ENCODE data around the gene PARVB. TPM values are rescaled to one million over a fixed set of nuclear protein-coding genes. Genes with fewer than 3 reads are reported as not detected.

PARVB gene
- total RNA-seq, 4 donors from 2014 or later, result 120 to 201 (median 147) TPM

DNA sequence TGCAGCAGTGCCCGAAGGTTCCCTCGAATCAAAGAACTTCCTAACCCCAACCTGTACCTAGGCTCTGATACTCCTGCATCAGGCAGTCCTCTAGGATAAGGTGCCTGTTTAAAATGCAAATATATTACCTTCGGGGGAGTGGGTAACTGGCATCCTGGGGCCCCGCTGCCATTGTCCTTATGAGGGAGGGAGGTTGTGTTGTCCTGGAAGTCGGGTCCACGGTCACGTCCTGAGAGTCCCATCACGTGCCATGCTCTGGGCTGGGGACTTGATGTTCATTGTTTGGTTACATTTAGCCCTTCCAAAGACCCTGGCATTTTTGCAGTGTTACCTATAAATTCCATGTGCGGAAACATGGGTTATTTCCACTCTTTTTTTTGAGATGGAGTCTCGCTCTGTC lies 67.6 kb downstream of the PARVB start:
- Histone ChIP-seq H3K4me3 (no peak overlapping the region), H3K9me3 (no peaks in the 10 kb centered on the region), H3K27ac (no peak overlapping the region), H3K4me1 (peaks cover 32 to 43% of the 10 kb centered on the region in 2 donors), H3K27me3 (no peaks in the 10 kb centered on the region), H3K36me3 (peaks cover 0 to 26% of the 10 kb centered on the region in 2 donors)
- ATAC-seq (no peak), DNase-seq (no peak)
- TF ChIP-seq, protein P1, sequence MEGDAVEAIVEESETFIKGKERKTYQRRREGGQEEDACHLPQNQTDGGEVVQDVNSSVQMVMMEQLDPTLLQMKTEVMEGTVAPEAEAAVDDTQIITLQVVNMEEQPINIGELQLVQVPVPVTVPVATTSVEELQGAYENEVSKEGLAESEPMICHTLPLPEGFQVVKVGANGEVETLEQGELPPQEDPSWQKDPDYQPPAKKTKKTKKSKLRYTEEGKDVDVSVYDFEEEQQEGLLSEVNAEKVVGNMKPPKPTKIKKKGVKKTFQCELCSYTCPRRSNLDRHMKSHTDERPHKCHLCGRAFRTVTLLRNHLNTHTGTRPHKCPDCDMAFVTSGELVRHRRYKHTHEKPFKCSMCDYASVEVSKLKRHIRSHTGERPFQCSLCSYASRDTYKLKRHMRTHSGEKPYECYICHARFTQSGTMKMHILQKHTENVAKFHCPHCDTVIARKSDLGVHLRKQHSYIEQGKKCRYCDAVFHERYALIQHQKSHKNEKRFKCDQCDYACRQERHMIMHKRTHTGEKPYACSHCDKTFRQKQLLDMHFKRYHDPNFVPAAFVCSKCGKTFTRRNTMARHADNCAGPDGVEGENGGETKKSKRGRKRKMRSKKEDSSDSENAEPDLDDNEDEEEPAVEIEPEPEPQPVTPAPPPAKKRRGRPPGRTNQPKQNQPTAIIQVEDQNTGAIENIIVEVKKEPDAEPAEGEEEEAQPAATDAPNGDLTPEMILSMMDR (IDR thresholded peaks at IDR 0.05 in 4 of 5, conservative IDR thresholded peaks at IDR 0.05 in 1 of 5), result peak in 1 of 5 experiments; percentile 1
- TF ChIP-seq POLR2A (IDR thresholded peaks at IDR 0.05), result no peak
- in situ Hi-C loops (cut with MboI; ENCODE audit: low sequenced_read_pairs in 4 of 4) (loop anchor here in 1 of 4 donors (25.0 kb wide), 1 partner anchor 279 kb away; the partner anchor contains the start of gene EFCAB6), intact Hi-C loops (cut with DNase I; ENCODE audit: low total_unique reads) (loop anchor here (5.0 kb wide), 1 partner anchor 51 kb away; no protein-coding TSS in a partner anchor)

DNA sequence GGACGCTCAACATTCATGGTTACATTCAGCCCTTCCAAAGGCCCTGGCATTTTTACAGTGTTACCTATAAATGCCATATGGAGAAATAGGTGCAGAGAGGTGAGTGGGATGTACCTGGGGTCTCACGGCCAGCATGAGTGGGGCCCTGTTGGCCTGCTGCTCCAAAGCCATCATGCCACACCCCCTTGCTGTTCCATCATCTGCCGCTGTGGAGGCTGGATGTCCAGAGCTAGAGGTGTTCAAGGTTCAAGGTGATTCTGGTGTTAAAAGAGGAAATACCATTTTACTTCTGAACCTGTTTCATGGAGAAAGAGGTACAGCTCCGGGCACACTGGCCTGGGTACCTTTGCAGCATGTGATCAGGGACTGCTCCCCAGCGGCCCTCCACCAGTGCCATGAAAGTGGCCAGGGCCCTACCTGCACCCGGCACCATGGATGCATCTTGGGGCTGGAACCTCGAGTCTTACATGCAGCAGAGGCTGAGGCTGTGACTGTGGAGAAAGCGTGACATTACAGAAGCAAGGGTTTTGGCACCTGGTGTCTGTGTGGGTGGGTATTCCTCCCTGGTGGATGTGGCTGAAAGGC lies 68.6 kb downstream of the PARVB start:
- in situ Hi-C loops (cut with MboI; ENCODE audit: low sequenced_read_pairs in 4 of 4), result loop anchor here in 1 of 4 donors (25.0 kb wide), 1 partner anchor 280 kb away; the partner anchor contains the start of gene EFCAB6
- DNase-seq, result no peak
- no peak overlapping the region for H3K27ac ChIP-seq
- H3K27me3 ChIP-seq, result no peaks in the 10 kb centered on the region
- peaks cover 0 to 35% of the 10 kb centered on the region in 2 donors for H3K36me3 ChIP-seq
- peaks cover 22 to 33% of the 10 kb centered on the region in 2 donors for H3K4me1 ChIP-seq
- H3K9me3 ChIP-seq, result no peaks in the 10 kb centered on the region
- H3K4me3 ChIP-seq, result no peak overlapping the region
- intact Hi-C loops (cut with DNase I; ENCODE audit: low total_unique reads), result loop anchor here (5.0 kb wide), 1 partner anchor 50 kb away; no protein-coding TSS in a partner anchor
- no peak for ATAC-seq
- TF ChIP-seq, protein P1 (IDR thresholded peaks at IDR 0.05 in 4 of 5, conservative IDR thresholded peaks at IDR 0.05 in 1 of 5), result no peak
- TF ChIP-seq POLR2A (IDR thresholded peaks at IDR 0.05), result no peak

DNA sequence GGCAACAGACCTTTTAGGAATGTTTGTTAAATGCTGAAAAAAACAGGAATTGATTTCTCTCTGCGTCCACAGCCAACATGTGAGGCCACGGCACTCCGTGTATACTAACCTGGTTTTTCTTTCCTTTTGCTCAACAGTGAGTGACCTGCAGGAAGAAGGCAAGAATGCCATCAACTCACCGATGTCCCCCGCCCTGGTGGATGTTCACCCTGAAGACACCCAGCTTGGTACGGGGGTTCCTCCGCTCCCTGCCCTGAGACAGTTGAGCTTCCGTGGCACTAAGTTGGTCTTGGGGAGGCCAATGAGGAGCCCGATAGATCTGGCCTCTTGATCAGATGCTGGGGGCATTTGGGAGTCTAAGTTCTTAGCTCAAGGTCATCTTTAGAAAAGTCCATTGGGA lies 69.7 kb downstream of the PARVB start:
- Histone ChIP-seq H3K36me3 (peaks cover 0 to 37% of the 10 kb centered on the region in 2 donors), H3K4me3 (no peak overlapping the region), H3K27me3 (no peaks in the 10 kb centered on the region), H3K4me1 (peaks cover 13 to 22% of the 10 kb centered on the region in 2 donors), H3K9me3 (no peaks in the 10 kb centered on the region), H3K27ac (no peak overlapping the region)
- intact Hi-C loops (cut with DNase I; ENCODE audit: low total_unique reads) (loop anchor here (5.0 kb wide), 1 partner anchor 49 kb away; no protein-coding TSS in a partner anchor), in situ Hi-C loops (cut with MboI; ENCODE audit: low sequenced_read_pairs in 4 of 4) (loop anchor here in 1 of 4 donors (25.0 kb wide), 1 partner anchor 281 kb away; the partner anchor contains the start of gene EFCAB6)
- DNase-seq (no peak), ATAC-seq (no peak)
- TF ChIP-seq, protein P1 (IDR thresholded peaks at IDR 0.05 in 4 of 5, conservative IDR thresholded peaks at IDR 0.05 in 1 of 5), result no peak
- TF ChIP-seq POLR2A (IDR thresholded peaks at IDR 0.05), result no peak

DNA sequence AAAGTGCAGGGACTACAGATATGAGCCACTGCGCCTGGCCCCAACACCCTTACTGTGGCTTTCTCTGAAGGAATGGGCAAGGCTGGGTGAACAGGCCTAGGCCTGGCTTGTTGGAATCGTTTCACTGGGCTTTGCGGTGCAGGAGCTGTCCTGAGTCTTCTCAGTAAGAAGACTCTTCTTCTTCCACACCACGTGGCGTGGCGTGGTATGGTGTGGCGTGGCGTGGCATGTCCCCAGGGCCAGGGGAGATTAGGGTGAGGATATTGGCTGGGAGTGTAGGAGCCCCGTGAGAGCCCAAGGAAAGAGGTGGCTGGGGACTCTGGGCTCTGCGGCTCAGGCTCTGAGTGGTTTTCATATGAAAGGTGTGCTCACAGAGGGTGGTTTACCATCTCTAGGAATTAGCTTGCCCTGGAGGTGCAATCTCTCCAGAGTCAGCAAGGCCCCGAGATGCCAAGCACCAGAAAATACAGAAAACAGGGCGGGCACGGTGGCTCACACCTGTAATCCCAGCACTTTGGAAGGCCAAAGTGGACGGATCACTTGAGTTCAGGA lies 70.7 kb downstream of the PARVB start:
- Histone ChIP-seq H3K4me3 (no peak overlapping the region), H3K36me3 (peaks cover 0 to 47% of the 10 kb centered on the region in 2 donors), H3K4me1 (peaks cover 2 to 12% of the 10 kb centered on the region in 2 donors), H3K9me3 (no peaks in the 10 kb centered on the region), H3K27me3 (no peaks in the 10 kb centered on the region), H3K27ac (no peak overlapping the region)
- in situ Hi-C loops (cut with MboI; ENCODE audit: low sequenced_read_pairs in 4 of 4), result loop anchor here in 1 of 4 donors (25.0 kb wide), 1 partner anchor 283 kb away; the partner anchor contains the start of gene EFCAB6
- DNase-seq (no peak), ATAC-seq (no peak)
- TF ChIP-seq, protein P1 (IDR thresholded peaks at IDR 0.05 in 4 of 5, conservative IDR thresholded peaks at IDR 0.05 in 1 of 5), result no peak
- TF ChIP-seq POLR2A (IDR thresholded peaks at IDR 0.05), result no peak
- intact Hi-C loops (cut with DNase I; ENCODE audit: low total_unique reads), result loop anchor here (5.0 kb wide), 1 partner anchor 47 kb away; no protein-coding TSS in a partner anchor

Measured in gastrocnemius medialis (tissue), 4 donors.